HG02884 (cell line): ENCODE data around the gene MYBBP1A.

Source experiments
- ATAC-seq: cut with Tn5 transposase; IDR thresholded peaks from one replicate; pipeline ENCODE4 v1.9.1; 2021; ENCODE audit warnings: mild to moderate bottlenecking, moderate library complexity; ENCODE audit not compliant: unreplicated experiment

The MYBBP1A gene

GRCh38 chr17:4537451-4538235, 17.5 kb downstream of the MYBBP1A start:
- ATAC-seq = no peak

DNA sequence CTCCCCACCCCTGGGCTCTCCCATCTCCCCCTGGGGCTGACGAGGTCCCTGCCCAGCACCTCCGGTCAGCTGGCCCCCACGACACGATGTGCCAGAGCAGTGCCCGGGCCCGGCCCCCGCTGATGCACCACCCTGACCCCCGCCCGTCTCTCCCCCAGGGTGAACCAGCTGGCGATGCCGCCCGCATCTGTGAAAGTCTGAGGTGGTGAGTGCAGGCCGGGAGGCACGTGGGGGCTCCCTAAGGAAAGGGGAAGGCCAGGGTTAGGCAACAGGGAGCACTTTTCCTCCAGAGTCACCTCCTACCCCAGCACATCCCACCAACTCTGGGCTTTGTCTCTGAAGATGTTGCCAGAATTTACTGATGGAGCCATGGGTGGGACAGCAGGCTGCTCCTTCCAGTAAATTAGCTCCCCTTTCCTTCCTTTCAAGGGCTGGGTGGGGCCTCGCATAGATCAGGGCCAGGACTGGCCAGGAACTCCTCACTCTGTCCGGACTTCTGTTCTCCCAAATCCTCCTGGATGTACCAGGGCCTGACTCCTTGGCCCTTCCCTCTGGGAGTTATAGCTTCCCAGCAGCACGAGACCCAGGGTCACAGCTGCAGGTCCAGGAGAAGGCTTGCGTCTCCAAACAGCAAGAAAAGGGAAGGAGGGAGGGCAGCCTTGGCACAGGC, 18.3 kb downstream of the MYBBP1A start:
- no peak for ATAC-seq

- no peak for ATAC-seq
These were observed 18.9 kb downstream of the MYBBP1A start for GRCh38 chr17:4536259-4536741.

- ATAC-seq = no peak
These were observed 19.4 kb downstream of the MYBBP1A start for GRCh38 chr17:4535667-4536258.

DNA sequence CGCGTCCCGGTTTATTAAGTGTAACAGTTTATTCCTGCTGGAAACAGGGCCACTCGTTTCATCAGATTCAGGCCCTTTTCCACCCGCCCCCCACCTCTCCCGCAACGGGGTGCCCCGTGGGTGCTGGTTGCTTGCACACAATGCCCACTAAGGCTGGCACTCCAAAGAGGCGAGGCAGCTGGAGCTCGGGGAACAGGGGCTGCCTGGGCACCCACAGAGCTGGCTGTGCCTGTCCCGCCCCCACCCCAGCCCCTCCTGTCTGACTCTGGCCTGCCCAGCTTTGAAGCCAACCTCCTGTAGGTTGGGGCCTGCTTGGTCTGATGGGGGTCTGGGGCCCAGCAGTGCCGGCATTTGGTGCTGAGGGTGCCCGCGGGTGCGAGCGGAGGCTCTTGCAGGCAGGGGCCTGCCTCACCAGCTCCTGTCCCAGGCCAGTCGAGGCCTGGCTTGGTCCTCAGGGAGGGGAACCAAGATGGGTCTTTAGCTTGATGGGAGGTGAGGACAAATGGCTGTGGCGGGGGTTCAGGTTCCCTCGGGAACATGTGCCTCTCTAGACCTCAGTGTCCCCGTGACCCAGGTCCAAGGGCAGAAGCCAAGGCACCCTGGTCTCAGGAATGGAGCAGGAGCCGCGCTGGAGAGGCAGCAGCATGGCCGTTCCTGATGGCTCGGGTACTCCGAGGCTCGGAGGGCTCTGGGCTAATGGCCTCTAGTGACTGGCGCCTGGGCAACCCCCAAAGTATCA, 20.1 kb downstream of the MYBBP1A start:
- ATAC-seq = no peak

DNA sequence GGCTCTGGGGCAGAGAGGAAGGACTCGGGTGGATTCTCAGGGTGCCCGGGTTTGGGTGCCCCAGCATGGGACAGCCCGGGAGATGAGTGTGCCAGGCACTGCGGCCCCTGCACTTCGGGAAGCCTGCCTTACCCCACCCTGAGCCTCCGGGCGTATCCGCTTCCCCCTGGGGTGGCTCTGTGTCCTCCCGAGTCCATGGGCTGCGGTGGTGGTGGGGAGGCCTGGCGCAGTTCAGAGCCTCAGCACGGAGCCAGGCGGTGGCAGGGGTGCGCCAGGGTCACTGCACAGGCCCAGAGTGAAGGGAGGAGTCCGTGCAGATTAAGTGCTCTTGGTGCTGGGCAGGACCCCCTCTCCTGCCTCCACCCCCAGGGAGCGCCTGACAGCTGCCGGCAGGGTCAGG, 20.7 kb downstream of the MYBBP1A start:
- ATAC-seq = no peak

GRCh38 chr17:4533523-4534504, 21.4 kb downstream of the MYBBP1A start:
- no peak for ATAC-seq

DNA sequence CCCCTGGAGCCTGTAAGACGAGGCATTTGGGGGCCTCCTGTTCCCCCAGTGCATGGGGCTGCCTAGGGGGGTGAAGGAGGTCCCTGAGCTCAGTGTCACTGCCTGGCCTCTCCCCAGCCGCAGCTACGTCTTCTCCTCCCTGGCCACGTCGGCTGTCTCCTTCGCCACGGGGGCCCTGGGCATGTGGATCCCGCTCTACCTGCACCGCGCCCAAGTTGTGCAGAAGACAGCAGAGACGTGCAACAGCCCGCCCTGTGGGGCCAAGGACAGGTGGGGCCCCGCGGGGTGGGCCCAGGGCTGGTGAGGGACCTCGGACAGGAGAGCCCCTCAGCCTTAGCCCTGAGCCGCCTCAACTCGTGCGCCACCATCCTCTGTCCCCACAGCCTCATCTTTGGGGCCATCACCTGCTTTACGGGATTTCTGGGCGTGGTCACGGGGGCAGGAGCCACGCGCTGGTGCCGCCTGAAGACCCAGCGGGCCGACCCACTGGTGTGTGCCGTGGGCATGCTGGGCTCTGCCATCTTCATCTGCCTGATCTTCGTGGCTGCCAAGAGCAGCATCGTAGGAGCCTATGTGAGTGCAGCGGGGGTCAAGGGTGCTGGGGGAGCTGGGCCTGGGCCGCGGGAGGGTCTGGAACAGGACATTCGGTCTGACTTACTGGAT, 22.2 kb downstream of the MYBBP1A start:
- ATAC-seq = no peak

DNA sequence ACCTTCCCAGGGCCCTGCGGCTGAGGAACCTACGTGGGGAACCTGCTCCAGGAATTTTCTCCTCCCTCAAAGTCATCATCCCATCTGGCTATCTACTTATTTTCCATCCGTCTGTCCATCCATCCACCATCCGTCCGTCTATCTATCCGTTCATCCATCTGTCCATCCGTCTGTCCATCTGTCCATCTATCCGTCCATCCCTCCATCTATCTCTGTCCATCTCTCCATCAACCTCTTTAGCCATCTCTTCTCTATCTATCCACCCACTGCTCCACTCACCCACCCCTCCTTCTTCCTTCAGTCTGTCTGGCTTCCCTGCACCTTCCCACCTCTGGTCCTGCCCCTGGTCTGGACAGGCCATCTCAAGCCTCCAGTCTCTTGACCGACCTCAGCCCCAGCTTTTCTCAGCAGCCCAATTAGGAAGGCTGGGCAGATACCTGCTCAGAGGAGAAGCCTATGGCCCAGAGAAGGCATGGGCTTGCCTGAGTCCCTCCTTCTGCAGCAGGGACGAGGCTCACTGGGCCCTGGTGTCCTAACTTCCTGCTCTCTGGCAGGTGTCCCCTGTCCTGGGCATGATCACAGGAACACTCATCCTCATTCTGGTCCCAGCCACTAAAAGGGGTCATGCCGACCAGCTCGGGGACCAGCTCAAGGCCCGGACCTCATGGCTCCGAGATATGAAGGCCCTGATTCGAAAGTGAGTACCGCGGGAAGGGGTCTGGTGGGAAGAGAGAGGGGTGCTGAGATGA, 23.0 kb downstream of the MYBBP1A start:
- ATAC-seq = no peak

GRCh38 chr17:4530799-4531730, 24.1 kb downstream of the MYBBP1A start:
- ATAC-seq = no peak

DNA sequence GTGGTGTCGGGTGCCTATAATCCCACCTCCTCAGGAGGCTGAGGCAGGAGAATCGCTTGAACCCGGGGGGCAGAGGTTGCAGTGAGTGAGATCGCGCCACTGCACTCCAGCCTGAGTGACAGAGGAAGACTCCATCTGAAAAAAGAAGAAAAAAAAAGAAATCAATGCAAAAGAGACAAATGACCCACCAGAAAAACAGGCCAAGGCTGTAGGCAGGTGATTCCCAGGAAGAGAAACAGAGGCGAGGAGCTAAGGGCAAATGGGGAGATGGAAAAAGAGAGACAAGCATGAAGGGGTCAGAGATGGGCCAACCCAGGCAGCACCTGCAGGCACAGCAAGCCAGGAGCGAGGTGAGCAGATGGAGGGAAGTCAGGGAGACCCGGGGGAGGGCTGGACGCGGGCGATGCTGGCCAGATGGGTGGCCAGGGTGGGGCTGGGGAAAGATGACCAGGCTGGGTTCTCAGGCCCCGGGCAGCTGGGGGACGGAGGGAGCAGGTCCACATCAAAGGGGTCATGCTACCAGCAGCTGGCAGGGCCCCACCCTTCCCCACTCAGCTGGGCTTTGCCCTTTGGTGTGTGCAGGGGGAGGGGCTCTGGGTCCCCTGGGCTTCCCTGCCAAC, 25.5 kb downstream of the MYBBP1A start:
- no peak for ATAC-seq

- no peak for ATAC-seq
These were observed 27.5 kb downstream of the MYBBP1A start for GRCh38 chr17:4527566-4528125.

DNA sequence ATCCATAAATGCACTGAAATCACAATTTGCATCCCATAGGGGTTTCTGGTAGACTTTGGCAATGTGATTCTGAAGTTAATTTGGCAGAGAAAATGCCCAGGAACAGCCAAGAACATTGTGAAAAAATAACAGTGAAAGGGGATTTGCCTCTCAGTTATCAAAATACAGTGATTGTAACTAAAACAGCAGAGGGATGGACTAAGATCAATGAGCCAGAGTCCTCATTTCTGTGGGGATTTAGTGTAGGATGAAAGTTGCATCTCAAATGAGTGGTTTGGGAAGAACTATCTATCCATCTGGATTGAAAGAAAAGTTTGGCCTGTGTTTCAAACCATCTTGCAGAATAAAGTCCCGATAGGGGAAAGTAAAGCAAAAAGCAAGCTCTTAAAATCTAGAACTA, 28.1 kb downstream of the MYBBP1A start:
- no peak for ATAC-seq

GRCh38 chr17:4525691-4526397, 29.3 kb downstream of the MYBBP1A start:
- no peak for ATAC-seq

- ATAC-seq = no peak
These were observed 31.2 kb downstream of the MYBBP1A start for GRCh38 chr17:4523946-4524345.

DNA sequence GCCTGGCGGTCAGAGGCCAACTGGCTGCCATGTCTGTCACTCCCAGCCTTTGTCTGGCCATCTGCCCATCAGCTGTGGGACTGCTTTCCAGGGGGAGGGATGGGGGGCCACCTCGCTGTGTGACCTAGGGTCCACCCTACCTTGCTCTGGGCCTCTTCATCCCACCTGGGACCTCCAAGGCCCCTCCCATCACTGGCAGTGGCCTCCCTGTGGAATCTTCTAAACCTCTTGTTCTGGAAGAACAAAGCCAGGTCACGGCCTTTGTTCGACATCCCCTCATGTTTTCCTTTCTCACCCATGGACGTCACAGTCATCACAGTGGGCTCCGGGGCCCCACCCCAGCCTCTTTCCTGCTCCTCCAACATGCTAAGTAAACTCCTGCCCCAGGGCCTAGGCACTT, 32.5 kb downstream of the MYBBP1A start:
- no peak for ATAC-seq
